Nucleus accumbens (tissue), 56 donors: Measurements from ENCODE around the gene RNF43.

Experiments
- DNase-seq, 56 donors: peaks; one replicate each; lab custom pipeline; 2025; lab: John Stamatoyannopoulos, UW

RNF43 gene

GRCh38 chr17:58382872-58383242 is 34.5 kb downstream of the RNF43 start:
- DNase-seq, result no peak

GRCh38 chr17:58382108-58382871 is 35.0 kb downstream of the RNF43 start:
- no peak for DNase-seq

- peak in 7 of 56 donors; percentile 11 to 35 (median 24) for DNase-seq
Measured at GRCh38 chr17:58381124-58382035, 36.0 kb downstream of the RNF43 start.

GRCh38 chr17:58380207-58381123 is 36.9 kb downstream of the RNF43 start:
- no peak for DNase-seq

- DNase-seq, result no peak
Measured at GRCh38 chr17:58379511-58379824, 37.9 kb downstream of the RNF43 start.

- no peak for DNase-seq
Measured at GRCh38 chr17:58378733-58379510, 38.4 kb downstream of the RNF43 start.

- DNase-seq, result no peak
Measured at GRCh38 chr17:58377661-58378060, 39.7 kb downstream of the RNF43 start.

GRCh38 chr17:58377093-58377601 is 40.2 kb downstream of the RNF43 start:
- peak in 3 of 56 donors; percentile 10 to 26 (median 11) for DNase-seq

GRCh38 chr17:58376472-58377000 is 40.8 kb downstream of the RNF43 start:
- no peak for DNase-seq

- no peak for DNase-seq
Measured at GRCh38 chr17:58375811-58376210, 41.5 kb downstream of the RNF43 start.

- DNase-seq, result no peak
Measured at GRCh38 chr17:58375256-58375655, 42.1 kb downstream of the RNF43 start.

- no peak for DNase-seq
Measured at GRCh38 chr17:58373923-58374322, 43.4 kb downstream of the RNF43 start.

- no peak for DNase-seq
Measured at GRCh38 chr17:58373003-58373402, 44.3 kb downstream of the RNF43 start.

GRCh38 chr17:58371300-58371950 is 45.9 kb downstream of the RNF43 start:
- no peak for DNase-seq

- no peak for DNase-seq
Measured at GRCh38 chr17:58370716-58371115, 46.6 kb downstream of the RNF43 start.

GRCh38 chr17:58370309-58370708 is 47.0 kb downstream of the RNF43 start:
- DNase-seq, result no peak

GRCh38 chr17:58369214-58370031 is 47.9 kb downstream of the RNF43 start:
- no peak for DNase-seq

- no peak for DNase-seq
Measured at GRCh38 chr17:58368860-58369213, 48.5 kb downstream of the RNF43 start.
